Rectal smooth muscle tissue (tissue), 1 donor: ENCODE data around the gene MEIS3.
A peak's percentile ranks its signal among the peaks of the same experiment; 100 is the strongest.

ENCODE experiments used
- H3K27ac ChIP-seq: one replicate; pipeline ENCODE4 v1.7.0; 2013; ENCODE audit warnings: low read depth, low read length, inconsistent platforms
- H3K27me3 ChIP-seq: one replicate; pipeline ENCODE4 v1.7.0; 2013; ENCODE audit warnings: low read length; ENCODE audit not compliant: control insufficient read depth, insufficient read depth
- H3K36me3 ChIP-seq: one replicate; pipeline ENCODE4 v1.7.0; 2013; ENCODE audit warnings: low read length; ENCODE audit not compliant: control insufficient read depth, insufficient read depth
- H3K4me1 ChIP-seq: one replicate; pipeline ENCODE4 v1.7.0; 2013; ENCODE audit warnings: low read length; ENCODE audit not compliant: control insufficient read depth, insufficient read depth
- H3K4me3 ChIP-seq: one replicate; pipeline ENCODE4 v1.7.0; 2013; ENCODE audit warnings: low read length
- H3K9ac ChIP-seq: one replicate; pipeline ENCODE4 v1.7.0; 2013; ENCODE audit warnings: low read length

Gene MEIS3

GRCh38 chr19:47446534-47447469 lies 27.5 kb upstream of the MEIS3 start:
- Histone ChIP-seq H3K9ac (no peak overlapping the region), H3K4me1 (peaks cover 3% of the 10 kb centered on the region), H3K36me3 (no peaks in the 10 kb centered on the region), H3K27me3 (peaks cover 22% of the 10 kb centered on the region), H3K27ac (no peak overlapping the region), H3K4me3 (no peak overlapping the region)

- Histone ChIP-seq H3K4me1 (peaks cover 3% of the 10 kb centered on the region), H3K9ac (no peak overlapping the region), H3K27ac (no peak overlapping the region), H3K4me3 (peak overlapping the region; percentile 1), H3K36me3 (no peaks in the 10 kb centered on the region), H3K27me3 (peaks cover 22% of the 10 kb centered on the region)
Observed at GRCh38 chr19:47445937-47446402, 26.6 kb upstream of the MEIS3 start.

GRCh38 chr19:47445527-47445926 lies 26.2 kb upstream of the MEIS3 start:
- H3K27ac ChIP-seq: no peak overlapping the region
- H3K4me1 ChIP-seq: peaks cover 3% of the 10 kb centered on the region
- H3K4me3 ChIP-seq: peak overlapping the region; percentile 1
- no peaks in the 10 kb centered on the region for H3K36me3 ChIP-seq
- H3K27me3 ChIP-seq: peaks cover 22% of the 10 kb centered on the region
- no peak overlapping the region for H3K9ac ChIP-seq

GRCh38 chr19:47444388-47444821 lies 25.1 kb upstream of the MEIS3 start:
- Histone ChIP-seq H3K27me3 (peaks cover 22% of the 10 kb centered on the region), H3K36me3 (no peaks in the 10 kb centered on the region), H3K27ac (no peak overlapping the region), H3K4me3 (no peak overlapping the region), H3K4me1 (peaks cover 3% of the 10 kb centered on the region), H3K9ac (no peak overlapping the region)

- H3K9ac ChIP-seq: no peak overlapping the region
- H3K27me3 ChIP-seq: peaks cover 18% of the 10 kb centered on the region
- H3K4me1 ChIP-seq: peaks cover 3% of the 10 kb centered on the region
- H3K4me3 ChIP-seq: no peak overlapping the region
- no peak overlapping the region for H3K27ac ChIP-seq
- no peaks in the 10 kb centered on the region for H3K36me3 ChIP-seq
Observed at GRCh38 chr19:47443331-47443730, 24.0 kb upstream of the MEIS3 start.

- Histone ChIP-seq H3K27ac (no peak overlapping the region), H3K36me3 (no peaks in the 10 kb centered on the region), H3K27me3 (no peaks in the 10 kb centered on the region), H3K9ac (no peak overlapping the region), H3K4me3 (no peak overlapping the region), H3K4me1 (no peaks in the 10 kb centered on the region)
Observed at GRCh38 chr19:47438793-47439220, 19.5 kb upstream of the MEIS3 start.

GRCh38 chr19:47437500-47437899 lies 18.2 kb upstream of the MEIS3 start:
- Histone ChIP-seq H3K27ac (no peak overlapping the region), H3K27me3 (no peaks in the 10 kb centered on the region), H3K4me1 (no peaks in the 10 kb centered on the region), H3K4me3 (no peak overlapping the region), H3K36me3 (no peaks in the 10 kb centered on the region), H3K9ac (no peak overlapping the region)

- no peaks in the 10 kb centered on the region for H3K4me1 ChIP-seq
- no peak overlapping the region for H3K9ac ChIP-seq
Observed at GRCh38 chr19:47436712-47437401, 17.5 kb upstream of the MEIS3 start.

GRCh38 chr19:47435883-47436417 lies 16.6 kb upstream of the MEIS3 start:
- no peaks in the 10 kb centered on the region for H3K27me3 ChIP-seq
- H3K4me3 ChIP-seq: no peak overlapping the region
- no peaks in the 10 kb centered on the region for H3K36me3 ChIP-seq

More at GRCh38 chr19:47436712-47437401, 17.5 kb upstream of the MEIS3 start:
- H3K27me3 ChIP-seq: no peaks in the 10 kb centered on the region
- H3K36me3 ChIP-seq: no peaks in the 10 kb centered on the region
- H3K27ac ChIP-seq: no peak overlapping the region
- H3K4me3 ChIP-seq: no peak overlapping the region

GRCh38 chr19:47435196-47435595 lies 15.9 kb upstream of the MEIS3 start:
- Histone ChIP-seq H3K27ac (no peak overlapping the region), H3K27me3 (no peaks in the 10 kb centered on the region), H3K4me3 (no peak overlapping the region), H3K36me3 (no peaks in the 10 kb centered on the region), H3K4me1 (no peaks in the 10 kb centered on the region), H3K9ac (no peak overlapping the region)

More at GRCh38 chr19:47435883-47436417, 16.6 kb upstream of the MEIS3 start:
- no peak overlapping the region for H3K9ac ChIP-seq
- no peaks in the 10 kb centered on the region for H3K4me1 ChIP-seq
- no peak overlapping the region for H3K27ac ChIP-seq

- H3K27me3 ChIP-seq: no peaks in the 10 kb centered on the region
Observed at GRCh38 chr19:47434088-47434487, 14.8 kb upstream of the MEIS3 start.

GRCh38 chr19:47433121-47433520 lies 13.8 kb upstream of the MEIS3 start:
- no peak overlapping the region for H3K27ac ChIP-seq
- peaks cover 4% of the 10 kb centered on the region for H3K4me1 ChIP-seq
- no peak overlapping the region for H3K9ac ChIP-seq
- H3K4me3 ChIP-seq: no peak overlapping the region
- H3K27me3 ChIP-seq: no peaks in the 10 kb centered on the region
- H3K36me3 ChIP-seq: no peaks in the 10 kb centered on the region

More at GRCh38 chr19:47434088-47434487, 14.8 kb upstream of the MEIS3 start:
- Histone ChIP-seq H3K36me3 (no peaks in the 10 kb centered on the region), H3K27ac (no peak overlapping the region), H3K4me3 (no peak overlapping the region), H3K4me1 (no peaks in the 10 kb centered on the region), H3K9ac (no peak overlapping the region)
